RWPE2 (cell line): Measurements from ENCODE around the gene SLC22A5.

ENCODE experiments used
- ATAC-seq: fragments of 200-7000 bp; cut with Tn5 transposase; 3 replicates; pipeline ENCODE4 v1.9.1; 2021; ENCODE audit warnings: low read depth
- DNase-seq: peaks from one replicate; pipeline ENCODE4 v3.0.0-alpha.2; 2020; ENCODE audit warnings: low spot score
- H3K27ac ChIP-seq: fragments of 450-650 bp; 2 replicates; pipeline ENCODE4 v1.5.1; 2017; ENCODE audit warnings: mild to moderate bottlenecking; ENCODE audit not compliant: poor library complexity, severe bottlenecking
- H3K27me3 ChIP-seq: fragments of 250-450 bp; sonication (Bioruptor Pico); 2 replicates; pipeline ENCODE4 v1.5.1; 2021; ENCODE audit warnings: mild to moderate bottlenecking, moderate library complexity; ENCODE audit not compliant: insufficient read depth, poor library complexity, severe bottlenecking
- H3K36me3 ChIP-seq: fragments of 250-450 bp; sonication (Bioruptor Pico); 2 replicates; pipeline ENCODE4 v1.5.1; 2020; ENCODE audit warnings: low read depth, mild to moderate bottlenecking, moderate library complexity
- H3K4me1 ChIP-seq: fragments of 250-450 bp; sonication (Bioruptor Pico); 2 replicates; pipeline ENCODE4 v1.5.1; 2021; ENCODE audit warnings: mild to moderate bottlenecking, moderate library complexity; ENCODE audit not compliant: insufficient read depth, poor library complexity, severe bottlenecking
- H3K4me3 ChIP-seq: fragments of 250-450 bp; sonication (Bioruptor Pico); 2 replicates; pipeline ENCODE4 v1.5.1; 2021; ENCODE audit warnings: mild to moderate bottlenecking, moderate library complexity; ENCODE audit not compliant: severe bottlenecking
- H3K9me3 ChIP-seq: fragments of 250-450 bp; sonication (Bioruptor Pico); 2 replicates; pipeline ENCODE4 v1.5.1; 2021; ENCODE audit warnings: mild to moderate bottlenecking, moderate library complexity; ENCODE audit not compliant: severe bottlenecking
- TF ChIP-seq, protein P1 (sequence below): fragments of 450-650 bp; IDR thresholded peaks from one replicate; pipeline ENCODE4 v1.5.1; 2017; ENCODE audit warnings: mild to moderate bottlenecking, moderate library complexity; ENCODE audit not compliant: poor library complexity, severe bottlenecking

Gene SLC22A5

DNA sequence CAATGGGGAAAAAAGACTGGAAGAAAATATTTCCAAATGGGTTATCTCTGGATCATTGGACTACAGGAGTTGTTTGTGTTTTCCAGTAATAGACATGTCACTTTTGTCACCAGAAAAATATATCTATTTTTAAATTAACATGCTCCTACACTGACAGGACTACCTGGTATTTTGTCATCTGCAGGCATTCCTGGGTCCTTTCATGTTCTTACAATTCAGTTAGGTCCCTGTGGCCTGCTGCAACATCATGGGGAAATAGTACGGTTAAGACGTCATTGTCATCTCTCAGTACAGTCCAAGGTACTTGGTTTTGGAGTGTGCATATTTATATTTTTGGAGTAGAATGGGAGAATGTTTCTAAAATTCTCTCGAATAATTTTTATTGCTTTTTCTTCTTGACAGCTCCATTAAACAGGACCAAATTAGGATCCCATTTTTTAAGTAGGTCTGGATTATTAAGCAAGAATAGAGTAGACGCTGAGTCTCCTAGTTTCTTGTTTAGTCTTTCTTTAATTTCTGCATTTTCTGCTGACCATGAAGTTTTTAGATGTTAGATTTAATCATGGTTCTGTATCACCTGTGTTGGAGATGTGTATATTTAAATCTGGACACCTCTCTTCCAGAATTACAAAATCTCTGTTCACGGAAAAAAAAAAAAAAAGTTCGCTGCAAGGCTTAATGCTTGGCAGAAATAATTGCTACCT lies 46.9 kb downstream of the SLC22A5 start:
- ATAC-seq (no peak), DNase-seq (no peak)
- Histone ChIP-seq H3K4me1 (peaks cover 67% of the 10 kb centered on the region), H3K36me3 (peaks cover 13% of the 10 kb centered on the region), H3K9me3 (no peaks in the 10 kb centered on the region), H3K27ac (peak overlapping the region; percentile 80), H3K27me3 (no peaks in the 10 kb centered on the region), H3K4me3 (no peak overlapping the region)
- TF ChIP-seq, protein P1, sequence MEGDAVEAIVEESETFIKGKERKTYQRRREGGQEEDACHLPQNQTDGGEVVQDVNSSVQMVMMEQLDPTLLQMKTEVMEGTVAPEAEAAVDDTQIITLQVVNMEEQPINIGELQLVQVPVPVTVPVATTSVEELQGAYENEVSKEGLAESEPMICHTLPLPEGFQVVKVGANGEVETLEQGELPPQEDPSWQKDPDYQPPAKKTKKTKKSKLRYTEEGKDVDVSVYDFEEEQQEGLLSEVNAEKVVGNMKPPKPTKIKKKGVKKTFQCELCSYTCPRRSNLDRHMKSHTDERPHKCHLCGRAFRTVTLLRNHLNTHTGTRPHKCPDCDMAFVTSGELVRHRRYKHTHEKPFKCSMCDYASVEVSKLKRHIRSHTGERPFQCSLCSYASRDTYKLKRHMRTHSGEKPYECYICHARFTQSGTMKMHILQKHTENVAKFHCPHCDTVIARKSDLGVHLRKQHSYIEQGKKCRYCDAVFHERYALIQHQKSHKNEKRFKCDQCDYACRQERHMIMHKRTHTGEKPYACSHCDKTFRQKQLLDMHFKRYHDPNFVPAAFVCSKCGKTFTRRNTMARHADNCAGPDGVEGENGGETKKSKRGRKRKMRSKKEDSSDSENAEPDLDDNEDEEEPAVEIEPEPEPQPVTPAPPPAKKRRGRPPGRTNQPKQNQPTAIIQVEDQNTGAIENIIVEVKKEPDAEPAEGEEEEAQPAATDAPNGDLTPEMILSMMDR: no peak

GRCh38 chr5:132417010-132417439 lies 47.5 kb downstream of the SLC22A5 start:
- Histone ChIP-seq H3K9me3 (no peaks in the 10 kb centered on the region), H3K27me3 (no peaks in the 10 kb centered on the region), H3K36me3 (peaks cover 13% of the 10 kb centered on the region), H3K27ac (peak overlapping the region; percentile 80), H3K4me1 (peaks cover 64% of the 10 kb centered on the region), H3K4me3 (no peak overlapping the region)
- TF ChIP-seq, protein P1: no peak
- DNase-seq (no peak), ATAC-seq (peak; percentile 62)

DNA sequence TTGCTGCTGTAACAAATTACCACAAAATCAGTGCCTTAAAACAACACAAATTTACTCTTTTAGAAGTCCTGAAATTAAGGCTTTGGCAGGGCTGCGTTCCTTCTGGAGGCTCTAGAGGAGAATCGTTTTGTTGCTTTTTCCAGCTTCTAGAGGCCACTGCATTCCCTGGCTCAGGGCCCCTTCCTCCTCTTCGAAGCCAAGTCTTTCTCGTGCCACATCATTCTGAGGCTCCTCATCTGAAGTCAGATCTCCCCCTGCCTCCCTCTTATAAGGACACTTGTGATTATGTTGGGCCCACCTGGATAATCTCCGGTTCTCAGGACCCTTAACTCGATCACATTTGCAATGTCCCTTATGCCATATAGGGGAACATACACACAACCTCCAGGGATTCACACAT lies 48.0 kb downstream of the SLC22A5 start:
- Histone ChIP-seq H3K27ac (peak overlapping the region; percentile 80), H3K36me3 (peaks cover 13% of the 10 kb centered on the region)
- TF ChIP-seq, protein P1: no peak

GRCh38 chr5:132417889-132418485 lies 48.5 kb downstream of the SLC22A5 start:
- no peak overlapping the region for H3K4me3 ChIP-seq
- DNase-seq: no peak
- no peaks in the 10 kb centered on the region for H3K27me3 ChIP-seq
- H3K27ac ChIP-seq: peak overlapping the region; percentile 80
- peaks cover 11% of the 10 kb centered on the region for H3K36me3 ChIP-seq
- H3K9me3 ChIP-seq: no peaks in the 10 kb centered on the region
- no peak for ATAC-seq
- H3K4me1 ChIP-seq: peaks cover 67% of the 10 kb centered on the region
- TF ChIP-seq, protein P1: no peak

More for the DNA sequence above, 48.0 kb downstream of the SLC22A5 start:
- Histone ChIP-seq H3K4me3 (no peak overlapping the region), H3K4me1 (peaks cover 62% of the 10 kb centered on the region), H3K9me3 (no peaks in the 10 kb centered on the region), H3K27me3 (no peaks in the 10 kb centered on the region)
- ATAC-seq (no peak), DNase-seq (no peak)

- Histone ChIP-seq H3K4me3 (no peak overlapping the region), H3K36me3 (peaks cover 3% of the 10 kb centered on the region; the same call in 1 of the 2 replicates), H3K27me3 (no peaks in the 10 kb centered on the region), H3K27ac (peak overlapping the region; percentile 32), H3K4me1 (peaks cover 71% of the 10 kb centered on the region), H3K9me3 (no peaks in the 10 kb centered on the region)
- DNase-seq (no peak), ATAC-seq (no peak)
- TF ChIP-seq, protein P1: no peak
Observed at GRCh38 chr5:132418881-132419280, 49.4 kb downstream of the SLC22A5 start.
